MCF 10A (cell line): Measurements from ENCODE around the gene ANO2. TPM values are rescaled to one million over a fixed set of nuclear protein-coding genes. Genes with fewer than 3 reads are reported as not detected.

Experiments
- BruUV-seq: library from RNA; stranded (reverse); fragments of 400-500 nt; replicated peaks from 2 replicates; lab custom pipeline; 2021; lab: Mats Ljungman, UMichigan
- CTCF ChIA-PET: fragments of 300-600 bp; sonication (Branson Sonifier 250); formaldehyde crosslinking; extraction: SDS; loops from one replicate; lab custom pipeline; 2021; ENCODE audit warnings: antibody characterized with exemption, inconsistent platforms; lab: Yijun Ruan, JAX
- POLR2A ChIA-PET: fragments of 300-600, 350-650 bp; sonication (Branson Sonifier 250); formaldehyde crosslinking; extraction: SDS; loops from one replicate; lab custom pipeline; 2020; ENCODE audit warnings: antibody characterized with exemption, inconsistent platforms; lab: Yijun Ruan, JAX
- DNase-seq: peaks from one replicate; pipeline ENCODE4 v3.0.0-alpha.2; 2018; ENCODE audit not compliant: unreplicated experiment
- H3K27ac Mint-ChIP-seq: one replicate; pipeline ENCODE4 v1.8.0; 2022; ENCODE audit warnings: mild to moderate bottlenecking, low read depth, mixed read lengths; ENCODE audit not compliant: unreplicated experiment
- H3K27me3 Mint-ChIP-seq: one replicate; pipeline ENCODE4 v1.8.0; 2022; ENCODE audit warnings: mixed read lengths; ENCODE audit not compliant: insufficient read depth, unreplicated experiment
- H3K36me3 Mint-ChIP-seq: one replicate; pipeline ENCODE4 v1.8.0; 2022; ENCODE audit warnings: mild to moderate bottlenecking, moderate library complexity, mixed read lengths; ENCODE audit not compliant: insufficient read depth, unreplicated experiment
- H3K4me1 Mint-ChIP-seq: one replicate; pipeline ENCODE4 v1.8.0; 2022; ENCODE audit warnings: mixed read lengths; ENCODE audit not compliant: insufficient read depth, unreplicated experiment
- H3K4me3 Mint-ChIP-seq: one replicate; pipeline ENCODE4 v1.8.0; 2022; ENCODE audit warnings: mild to moderate bottlenecking, moderate library complexity, mixed read lengths; ENCODE audit not compliant: unreplicated experiment
- H3K9me3 Mint-ChIP-seq: one replicate; pipeline ENCODE4 v1.8.0; 2022; ENCODE audit warnings: mixed read lengths; ENCODE audit not compliant: unreplicated experiment
- intact Hi-C: fragments of 100-400 bp; cut with micrococcal nuclease; formaldehyde crosslinking; loops from 2 replicates; pipeline ENCODE4 v1.14.1; 2022
- total RNA-seq: library from RNA; stranded (reverse); gene quantifications from 2 replicates; pipeline ENCODE4 v1.2.3, GENCODE V29; 2022
- TF ChIP-seq, protein P1 (sequence below): fragments of 200-600 bp; IDR thresholded peaks from one replicate; pipeline ENCODE4 v1.8.0; 2022; ENCODE audit warnings: antibody characterized with exemption, mild to moderate bottlenecking; ENCODE audit not compliant: unreplicated experiment

ANO2 gene
- total RNA-seq, 1 experiment from 2014 or later: not detected

DNA sequence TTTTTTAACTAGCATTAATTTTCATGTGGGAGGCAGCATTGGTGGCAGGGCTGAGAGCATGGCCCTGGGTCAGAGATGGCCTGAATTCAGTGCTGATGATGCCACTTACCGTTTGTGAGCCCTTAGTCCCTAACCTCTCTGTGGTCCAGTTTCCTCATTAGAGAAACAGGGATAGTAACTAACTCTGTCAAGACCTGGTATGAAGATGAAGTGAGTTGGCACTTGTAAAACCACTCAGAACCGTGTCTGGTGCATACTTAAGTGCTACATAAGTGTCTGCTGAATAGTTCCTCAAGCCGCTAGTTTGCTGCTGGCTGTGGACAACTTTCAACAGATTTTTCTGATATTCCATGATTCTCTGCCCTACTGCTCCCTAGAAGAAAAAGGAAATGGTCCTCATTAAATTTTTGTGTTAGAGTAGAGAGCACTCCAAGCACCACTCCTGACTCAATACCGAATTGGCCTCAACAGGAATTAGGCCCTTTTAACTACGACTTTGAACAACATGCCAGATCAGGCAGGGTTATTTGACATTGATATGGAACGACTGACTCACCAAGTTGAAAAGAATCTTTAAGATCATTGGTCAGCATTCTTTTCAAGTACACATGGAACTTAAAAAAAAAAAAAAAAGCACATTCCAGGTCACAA, 250.2 kb downstream of the ANO2 start:
- intact Hi-C loops: no loop called here
- CTCF ChIA-PET: no interaction called here
- no peak for DNase-seq
- no TSS peak for BruUV-seq
- peaks cover 47% of the 10 kb centered on the region for H3K9me3 Mint-ChIP-seq
- no peak overlapping the region for H3K27ac Mint-ChIP-seq
- no peaks in the 10 kb centered on the region for H3K27me3 Mint-ChIP-seq
- TF ChIP-seq, protein P1, sequence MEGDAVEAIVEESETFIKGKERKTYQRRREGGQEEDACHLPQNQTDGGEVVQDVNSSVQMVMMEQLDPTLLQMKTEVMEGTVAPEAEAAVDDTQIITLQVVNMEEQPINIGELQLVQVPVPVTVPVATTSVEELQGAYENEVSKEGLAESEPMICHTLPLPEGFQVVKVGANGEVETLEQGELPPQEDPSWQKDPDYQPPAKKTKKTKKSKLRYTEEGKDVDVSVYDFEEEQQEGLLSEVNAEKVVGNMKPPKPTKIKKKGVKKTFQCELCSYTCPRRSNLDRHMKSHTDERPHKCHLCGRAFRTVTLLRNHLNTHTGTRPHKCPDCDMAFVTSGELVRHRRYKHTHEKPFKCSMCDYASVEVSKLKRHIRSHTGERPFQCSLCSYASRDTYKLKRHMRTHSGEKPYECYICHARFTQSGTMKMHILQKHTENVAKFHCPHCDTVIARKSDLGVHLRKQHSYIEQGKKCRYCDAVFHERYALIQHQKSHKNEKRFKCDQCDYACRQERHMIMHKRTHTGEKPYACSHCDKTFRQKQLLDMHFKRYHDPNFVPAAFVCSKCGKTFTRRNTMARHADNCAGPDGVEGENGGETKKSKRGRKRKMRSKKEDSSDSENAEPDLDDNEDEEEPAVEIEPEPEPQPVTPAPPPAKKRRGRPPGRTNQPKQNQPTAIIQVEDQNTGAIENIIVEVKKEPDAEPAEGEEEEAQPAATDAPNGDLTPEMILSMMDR: no peak
- H3K4me3 Mint-ChIP-seq: no peak overlapping the region
- H3K36me3 Mint-ChIP-seq: no peaks in the 10 kb centered on the region
- POLR2A ChIA-PET: no interaction called here
- H3K4me1 Mint-ChIP-seq: no peaks in the 10 kb centered on the region

DNA sequence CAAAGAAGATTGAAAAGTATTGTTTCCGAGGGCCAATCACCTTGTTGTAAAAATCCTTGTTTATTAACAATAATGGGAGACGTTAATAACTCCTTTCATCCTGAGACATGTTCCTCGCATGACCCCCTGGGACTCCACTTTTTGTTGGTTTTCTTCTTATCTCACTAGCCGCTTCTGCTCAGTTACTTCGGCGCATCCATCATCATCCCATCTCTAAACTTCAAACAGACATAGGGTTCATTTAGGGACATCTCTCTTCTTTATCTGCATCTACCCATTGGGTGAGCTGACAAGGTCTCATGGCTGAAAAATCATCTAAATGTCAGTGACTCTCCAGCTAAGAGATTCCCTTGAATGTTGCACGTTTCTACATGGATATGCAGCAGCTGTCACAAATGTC, 252.2 kb downstream of the ANO2 start:
- POLR2A ChIA-PET: no interaction called here
- intact Hi-C loops: no loop called here
- H3K27ac Mint-ChIP-seq: no peak overlapping the region

DNA sequence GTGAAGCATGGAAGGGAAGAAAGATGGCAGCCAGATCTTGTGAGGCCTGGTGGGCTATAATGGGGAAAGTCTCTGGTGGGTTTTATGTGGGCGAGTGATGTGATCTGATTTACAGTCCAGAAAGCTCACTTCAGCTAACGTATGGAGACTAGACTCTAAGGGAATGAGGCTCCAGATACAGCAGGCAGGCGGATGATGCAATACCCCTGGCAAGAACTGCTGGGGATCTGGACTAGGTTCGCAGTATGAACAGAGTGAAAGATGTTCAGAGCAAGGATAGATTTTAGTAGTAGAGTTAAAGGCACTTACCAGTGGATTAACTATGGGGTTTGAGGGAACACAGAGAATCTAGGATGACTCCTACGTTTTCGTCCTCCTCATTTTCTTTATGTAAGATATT, 253.1 kb downstream of the ANO2 start:
- intact Hi-C loops: no loop called here

More for the DNA sequence above, 252.2 kb downstream of the ANO2 start:
- CTCF ChIA-PET: no interaction called here
- Mint-ChIP-seq H3K4me3 (no peak overlapping the region), H3K4me1 (no peaks in the 10 kb centered on the region), H3K36me3 (no peaks in the 10 kb centered on the region), H3K27me3 (no peaks in the 10 kb centered on the region), H3K9me3 (peaks cover 55% of the 10 kb centered on the region)
- TF ChIP-seq, protein P1: no peak
- BruUV-seq: no TSS peak
- no peak for DNase-seq

DNA sequence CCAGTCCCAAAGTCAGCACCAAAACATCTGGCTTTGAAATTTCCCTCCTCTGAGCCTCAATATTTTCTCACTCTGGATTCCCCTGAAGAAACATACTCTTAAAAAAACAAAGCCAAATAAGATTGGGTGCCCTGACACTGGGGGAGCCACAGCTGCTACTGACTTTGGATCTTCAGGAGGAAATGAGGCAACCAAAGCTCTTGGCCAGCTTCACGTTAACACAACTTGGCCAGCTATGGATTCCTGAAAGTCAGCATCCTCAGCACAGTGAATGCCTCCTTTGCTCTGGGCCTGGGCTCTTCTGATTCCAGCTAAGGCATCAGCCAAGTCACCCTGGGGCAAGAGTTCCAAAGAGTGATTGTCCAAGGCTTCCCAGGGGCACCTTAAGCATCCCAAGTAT, 254.8 kb downstream of the ANO2 start:
- CTCF ChIA-PET: no interaction called here
- H3K9me3 Mint-ChIP-seq: peaks cover 55% of the 10 kb centered on the region
- intact Hi-C loops: no loop called here
- no peak overlapping the region for H3K27ac Mint-ChIP-seq
- POLR2A ChIA-PET: no interaction called here
- H3K4me1 Mint-ChIP-seq: no peaks in the 10 kb centered on the region
- BruUV-seq: no TSS peak
- no peak for DNase-seq
- no peaks in the 10 kb centered on the region for H3K36me3 Mint-ChIP-seq
- TF ChIP-seq, protein P1: no peak
- H3K4me3 Mint-ChIP-seq: no peak overlapping the region
- H3K27me3 Mint-ChIP-seq: no peaks in the 10 kb centered on the region

More for the DNA sequence above, 253.1 kb downstream of the ANO2 start:
- no TSS peak for BruUV-seq
- Mint-ChIP-seq H3K9me3 (peaks cover 57% of the 10 kb centered on the region), H3K27me3 (no peaks in the 10 kb centered on the region), H3K4me3 (no peak overlapping the region), H3K4me1 (no peaks in the 10 kb centered on the region), H3K27ac (no peak overlapping the region), H3K36me3 (no peaks in the 10 kb centered on the region)
- CTCF ChIA-PET: interaction anchor here (0.6 kb wide), 1 partner anchor 86 kb away, joined by 3 read pairs; no protein-coding TSS in a partner anchor
- POLR2A ChIA-PET: no interaction called here
- no peak for DNase-seq
- TF ChIP-seq, protein P1: no peak
